Colon (tissue), 2 donors: ENCODE measurements around the gene TET1.
"Not testable (repeated sequence)": the region's sequence is repeated elsewhere in the genome, so short reads cannot be mapped to it uniquely, and the experiment has no call there.

Experiments
- FAIRE-seq: peaks from 2 replicates; lab custom pipeline; 2012; peaks lifted over from hg19 to GRCh38; lab: Jason Lieb, UNC
- donor health status: control.
- donor health status: control.

The TET1 gene

GRCh38 chr10:68560186-68560942 is at the start of gene TET1:
TSS of gene TET1 (plus strand) at chr10:68560337. CDS start at chr10:68572339, 12,002 bp downstream.
- FAIRE-seq, result no peak

GRCh38 chr10:68516216-68516615 is 43.9 kb upstream of the TET1 start:
- FAIRE-seq, result not testable (repeated sequence)

- no peak for FAIRE-seq
These were observed 43.4 kb upstream of the TET1 start for GRCh38 chr10:68516766-68517165.

GRCh38 chr10:68517188-68517587 is 42.9 kb upstream of the TET1 start:
- no peak for FAIRE-seq

GRCh38 chr10:68518609-68519008 is 41.5 kb upstream of the TET1 start:
- not testable (repeated sequence) for FAIRE-seq

- not testable (repeated sequence) for FAIRE-seq
These were observed 34.6 kb upstream of the TET1 start for GRCh38 chr10:68525490-68526038.

- FAIRE-seq, result no peak
These were observed 33.4 kb upstream of the TET1 start for GRCh38 chr10:68526634-68527307.

- FAIRE-seq, result no peak
These were observed 23.2 kb upstream of the TET1 start for GRCh38 chr10:68536973-68537372.

- FAIRE-seq, result no peak
These were observed 22.3 kb upstream of the TET1 start for GRCh38 chr10:68537796-68538195.

- FAIRE-seq, result no peak
These were observed 16.9 kb upstream of the TET1 start for GRCh38 chr10:68543004-68543918.

GRCh38 chr10:68550747-68551411 is 9.3 kb upstream of the TET1 start:
- FAIRE-seq, result no peak

- FAIRE-seq, result no peak
These were observed 7.0 kb upstream of the TET1 start for GRCh38 chr10:68553138-68553537.

GRCh38 chr10:68553599-68553998 is 6.5 kb upstream of the TET1 start:
- FAIRE-seq, result no peak

- FAIRE-seq, result no peak
These were observed 1.7 kb upstream of the TET1 start for GRCh38 chr10:68558478-68558877.

GRCh38 chr10:68559251-68559650 is 886 bp upstream of the TET1 start:
- FAIRE-seq, result no peak

GRCh38 chr10:68559841-68560185 is 324 bp upstream of the TET1 start:
- FAIRE-seq, result no peak

GRCh38 chr10:68560943-68561864 is 1.1 kb downstream of the TET1 start:
- no peak for FAIRE-seq

- FAIRE-seq, result no peak
These were observed 1.9 kb downstream of the TET1 start for GRCh38 chr10:68561865-68562649.

GRCh38 chr10:68562661-68563570 is 2.8 kb downstream of the TET1 start:
- no peak for FAIRE-seq
